BLaER1 (cell line): ENCODE measurements around the gene HS2ST1.
A peak's percentile ranks its signal among the peaks of the same experiment; 100 is the strongest.
"Not testable (repeated sequence)": the region's sequence is repeated elsewhere in the genome, so short reads cannot be mapped to it uniquely, and the experiment has no call there.

Experiments
- H3K27ac ChIP-seq: shearing (Covaris generic); formaldehyde crosslinking; 2 replicates; pipeline ENCODE4 v1.8.1; 2022
- H3K27me3 ChIP-seq: shearing (Covaris generic); formaldehyde crosslinking; 2 replicates; pipeline ENCODE4 v1.8.1; 2022
- H3K36me3 ChIP-seq: shearing (Covaris generic); formaldehyde crosslinking; 2 replicates; pipeline ENCODE4 v1.8.1; 2022
- H3K4me1 ChIP-seq: shearing (Covaris generic); formaldehyde crosslinking; 2 replicates; pipeline ENCODE4 v1.8.1; 2022
- H3K4me2 ChIP-seq: shearing (Covaris generic); formaldehyde crosslinking; 2 replicates; pipeline ENCODE4 v1.8.1; 2022
- H3K4me3 ChIP-seq: shearing (Covaris generic); formaldehyde crosslinking; 2 replicates; pipeline ENCODE4 v1.8.1; 2022
- H3K9ac ChIP-seq: shearing (Covaris generic); formaldehyde crosslinking; 2 replicates; pipeline ENCODE4 v1.8.1; 2022
- H3K9me3 ChIP-seq: shearing (Covaris generic); formaldehyde crosslinking; 2 replicates; pipeline ENCODE4 v1.8.1; 2022
- H4K20me1 ChIP-seq: shearing (Covaris generic); formaldehyde crosslinking; 2 replicates; pipeline ENCODE4 v1.8.1; 2022
- Cebpa-rat ChIP-seq: shearing (Covaris generic); IDR thresholded peaks from 2 replicates; pipeline ENCODE4 v1.8.1; 2022

The HS2ST1 gene

GRCh38 chr1:87000460-87000859 is 86.0 kb downstream of the HS2ST1 start:
- no peak overlapping the region for H3K9ac ChIP-seq
- H3K27ac ChIP-seq: no peak overlapping the region
- no peak overlapping the region for H3K4me3 ChIP-seq
- no peaks in the 10 kb centered on the region for H4K20me1 ChIP-seq
- peaks cover 5% of the 10 kb centered on the region; the same call in 1 of the 2 replicates for H3K36me3 ChIP-seq
- no peaks in the 10 kb centered on the region for H3K4me1 ChIP-seq
- TF ChIP-seq Cebpa-rat: no peak
- H3K4me2 ChIP-seq: no peak overlapping the region
- H3K9me3 ChIP-seq: peaks cover 7% of the 10 kb centered on the region; the same call in 1 of the 2 replicates
- H3K27me3 ChIP-seq: no peaks in the 10 kb centered on the region

DNA sequence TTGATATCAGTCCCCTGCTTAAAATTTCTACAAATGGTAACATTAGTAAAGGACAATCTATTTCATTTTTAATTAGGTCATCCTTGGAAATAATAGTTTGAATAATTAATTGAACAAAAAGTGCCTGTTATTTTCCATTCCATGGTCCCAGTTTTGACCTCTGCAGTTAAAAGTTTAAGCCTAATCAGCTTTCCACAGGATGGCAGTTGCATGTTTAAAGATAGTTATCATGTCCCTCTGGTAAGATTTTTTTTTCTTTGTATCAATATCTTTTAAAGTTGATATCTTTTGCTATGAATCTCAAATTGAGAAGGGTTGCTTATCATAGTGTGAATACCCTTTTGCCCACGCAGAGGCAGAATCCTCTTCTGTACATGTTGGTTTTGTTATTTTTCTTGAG is 90.4 kb downstream of the HS2ST1 start:
- H3K27me3 ChIP-seq: no peaks in the 10 kb centered on the region
- H3K36me3 ChIP-seq: peaks cover 9% of the 10 kb centered on the region; the same call in 1 of the 2 replicates
- no peaks in the 10 kb centered on the region for H3K4me1 ChIP-seq
- peaks cover 7% of the 10 kb centered on the region for H3K9me3 ChIP-seq
- TF ChIP-seq Cebpa-rat: no peak
- no peak overlapping the region for H3K4me2 ChIP-seq
- H3K4me3 ChIP-seq: no peak overlapping the region
- no peak overlapping the region for H3K27ac ChIP-seq
- no peaks in the 10 kb centered on the region for H4K20me1 ChIP-seq
- no peak overlapping the region for H3K9ac ChIP-seq

DNA sequence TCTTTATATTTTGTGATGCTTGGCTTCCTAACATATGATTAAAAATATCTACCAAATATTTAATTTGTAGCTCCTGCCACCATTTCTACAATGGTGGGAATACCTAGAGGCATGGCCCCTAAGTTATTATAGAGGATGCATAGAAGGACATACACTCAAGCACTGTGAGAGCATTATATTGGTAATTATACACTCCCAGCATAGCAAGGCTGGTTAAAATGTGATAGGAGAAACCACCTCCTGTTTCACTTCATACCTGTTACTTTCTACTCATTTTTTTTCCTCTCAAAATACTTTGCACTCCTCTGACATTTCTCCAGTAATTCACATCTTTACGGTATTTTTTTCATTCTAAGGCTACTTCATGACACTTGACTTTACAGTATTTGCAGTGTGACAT is 92.9 kb downstream of the HS2ST1 start:
- H4K20me1 ChIP-seq: no peaks in the 10 kb centered on the region

GRCh38 chr1:87013385-87013784 is 99.0 kb downstream of the HS2ST1 start:
- Histone ChIP-seq H3K9me3 (peaks cover 46% of the 10 kb centered on the region), H3K36me3 (peaks cover 22% of the 10 kb centered on the region), H3K4me3 (0 out of 2 replicates have a peak overlapping the region, but pooled peaks have one; percentile 4)
- not testable (repeated sequence) for H3K9ac ChIP-seq, H3K4me1 ChIP-seq, H3K4me2 ChIP-seq, H3K27ac ChIP-seq, H3K27me3 ChIP-seq, H4K20me1 ChIP-seq

More for the DNA sequence above, 92.9 kb downstream of the HS2ST1 start:
- Histone ChIP-seq H3K27me3 (no peaks in the 10 kb centered on the region), H3K4me2 (no peak overlapping the region), H3K4me1 (no peaks in the 10 kb centered on the region), H3K4me3 (no peak overlapping the region), H3K9ac (no peak overlapping the region), H3K27ac (no peak overlapping the region), H3K36me3 (peaks cover 8% of the 10 kb centered on the region; the same call in 1 of the 2 replicates), H3K9me3 (peaks cover 18% of the 10 kb centered on the region)
- TF ChIP-seq Cebpa-rat: no peak

DNA sequence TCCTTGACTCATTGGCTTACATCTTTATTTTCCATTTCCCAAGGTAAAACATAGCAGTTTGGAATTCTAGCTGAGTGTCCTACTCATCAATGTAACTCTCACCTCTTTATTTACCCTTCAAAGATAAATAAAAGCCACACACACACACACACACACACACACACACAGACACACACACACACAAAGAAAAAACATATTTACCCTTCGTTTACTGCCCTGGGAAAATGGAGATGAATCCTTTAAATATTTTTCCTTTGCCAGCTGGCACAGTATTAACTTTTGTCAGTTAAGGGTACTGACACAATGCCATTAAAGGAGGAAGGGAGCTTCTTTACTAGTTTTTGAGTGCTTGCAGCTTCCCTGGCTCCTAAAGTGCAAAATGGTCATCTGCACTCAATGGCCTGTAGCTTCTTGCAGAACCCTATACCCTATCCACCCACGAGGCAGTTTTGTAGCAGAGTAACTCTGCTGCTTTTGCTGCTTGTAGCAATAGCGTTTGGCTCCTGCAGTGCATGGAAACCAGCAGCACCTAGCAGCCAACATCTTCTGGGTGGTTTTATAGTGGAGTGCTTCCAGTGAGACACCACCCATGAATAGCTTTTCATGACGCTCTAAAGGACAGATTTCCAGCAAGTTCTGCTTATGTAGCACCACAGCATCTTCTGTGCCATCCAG is 103.7 kb downstream of the HS2ST1 start:
- peaks cover 10% of the 10 kb centered on the region for H3K36me3 ChIP-seq
- H4K20me1 ChIP-seq: 0 out of 2 replicates have a peak, but pooled peaks cover 4% of the 10 kb centered on the region
- H3K4me2 ChIP-seq: no peak overlapping the region
- H3K27me3 ChIP-seq: no peaks in the 10 kb centered on the region
- H3K27ac ChIP-seq: no peak overlapping the region
- no peaks in the 10 kb centered on the region for H3K4me1 ChIP-seq
- no peak overlapping the region for H3K9ac ChIP-seq
- H3K4me3 ChIP-seq: no peak overlapping the region
- TF ChIP-seq Cebpa-rat: no peak
- peaks cover 19% of the 10 kb centered on the region for H3K9me3 ChIP-seq

GRCh38 chr1:87023326-87023725 is 108.9 kb downstream of the HS2ST1 start:
- Histone ChIP-seq H3K9ac (no peak overlapping the region), H3K9me3 (no peaks in the 10 kb centered on the region), H3K27ac (no peak overlapping the region), H4K20me1 (0 out of 2 replicates have a peak, but pooled peaks cover 17% of the 10 kb centered on the region), H3K27me3 (no peaks in the 10 kb centered on the region), H3K4me3 (no peak overlapping the region), H3K4me1 (no peaks in the 10 kb centered on the region), H3K4me2 (no peak overlapping the region), H3K36me3 (no peaks in the 10 kb centered on the region)
- TF ChIP-seq Cebpa-rat: no peak

GRCh38 chr1:87024936-87025540 is 110.6 kb downstream of the HS2ST1 start:
- H3K36me3 ChIP-seq: no peaks in the 10 kb centered on the region
- no peak overlapping the region for H3K27ac ChIP-seq
- H3K27me3 ChIP-seq: no peaks in the 10 kb centered on the region
- H3K4me3 ChIP-seq: no peak overlapping the region
- H3K4me2 ChIP-seq: no peak overlapping the region
- H3K9ac ChIP-seq: no peak overlapping the region
- no peaks in the 10 kb centered on the region for H3K4me1 ChIP-seq
- H4K20me1 ChIP-seq: 0 out of 2 replicates have a peak, but pooled peaks cover 17% of the 10 kb centered on the region
- no peak for TF ChIP-seq Cebpa-rat
- no peaks in the 10 kb centered on the region for H3K9me3 ChIP-seq

DNA sequence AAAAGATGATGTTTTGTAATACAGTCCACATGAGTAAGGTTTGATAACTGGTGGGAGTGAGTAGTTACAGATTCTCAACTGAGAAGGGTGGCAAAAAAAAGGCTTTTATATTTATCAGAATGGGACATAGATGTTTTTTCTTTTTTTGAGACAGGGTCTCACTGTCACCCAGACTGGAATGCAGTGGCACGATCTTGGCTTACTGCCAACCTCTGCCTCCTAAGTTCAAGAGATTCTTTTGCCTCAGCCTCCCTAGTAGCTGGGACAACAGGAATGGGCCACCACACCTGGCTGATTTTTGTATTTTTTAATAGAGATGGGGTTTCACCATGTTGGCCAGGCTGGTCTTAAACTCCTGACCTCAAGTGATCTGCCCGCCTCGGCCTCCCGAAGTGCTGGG is 113.1 kb downstream of the HS2ST1 start:
- 0 out of 2 replicates have a peak, but pooled peaks cover 14% of the 10 kb centered on the region for H4K20me1 ChIP-seq

GRCh38 chr1:87028576-87028975 is 114.1 kb downstream of the HS2ST1 start:
- Histone ChIP-seq H3K4me3 (no peak overlapping the region), H3K27me3 (no peaks in the 10 kb centered on the region), H3K4me2 (no peak overlapping the region), H3K9ac (no peak overlapping the region), H4K20me1 (0 out of 2 replicates have a peak, but pooled peaks cover 13% of the 10 kb centered on the region), H3K9me3 (no peaks in the 10 kb centered on the region), H3K4me1 (no peaks in the 10 kb centered on the region), H3K36me3 (no peaks in the 10 kb centered on the region), H3K27ac (no peak overlapping the region)
- TF ChIP-seq Cebpa-rat: no peak

More for the DNA sequence above, 113.1 kb downstream of the HS2ST1 start:
- H3K36me3 ChIP-seq, H3K9me3 ChIP-seq, H3K4me2 ChIP-seq, H3K27ac ChIP-seq, H3K4me1 ChIP-seq, H3K9ac ChIP-seq, H3K27me3 ChIP-seq, H3K4me3 ChIP-seq: not testable (repeated sequence)

DNA sequence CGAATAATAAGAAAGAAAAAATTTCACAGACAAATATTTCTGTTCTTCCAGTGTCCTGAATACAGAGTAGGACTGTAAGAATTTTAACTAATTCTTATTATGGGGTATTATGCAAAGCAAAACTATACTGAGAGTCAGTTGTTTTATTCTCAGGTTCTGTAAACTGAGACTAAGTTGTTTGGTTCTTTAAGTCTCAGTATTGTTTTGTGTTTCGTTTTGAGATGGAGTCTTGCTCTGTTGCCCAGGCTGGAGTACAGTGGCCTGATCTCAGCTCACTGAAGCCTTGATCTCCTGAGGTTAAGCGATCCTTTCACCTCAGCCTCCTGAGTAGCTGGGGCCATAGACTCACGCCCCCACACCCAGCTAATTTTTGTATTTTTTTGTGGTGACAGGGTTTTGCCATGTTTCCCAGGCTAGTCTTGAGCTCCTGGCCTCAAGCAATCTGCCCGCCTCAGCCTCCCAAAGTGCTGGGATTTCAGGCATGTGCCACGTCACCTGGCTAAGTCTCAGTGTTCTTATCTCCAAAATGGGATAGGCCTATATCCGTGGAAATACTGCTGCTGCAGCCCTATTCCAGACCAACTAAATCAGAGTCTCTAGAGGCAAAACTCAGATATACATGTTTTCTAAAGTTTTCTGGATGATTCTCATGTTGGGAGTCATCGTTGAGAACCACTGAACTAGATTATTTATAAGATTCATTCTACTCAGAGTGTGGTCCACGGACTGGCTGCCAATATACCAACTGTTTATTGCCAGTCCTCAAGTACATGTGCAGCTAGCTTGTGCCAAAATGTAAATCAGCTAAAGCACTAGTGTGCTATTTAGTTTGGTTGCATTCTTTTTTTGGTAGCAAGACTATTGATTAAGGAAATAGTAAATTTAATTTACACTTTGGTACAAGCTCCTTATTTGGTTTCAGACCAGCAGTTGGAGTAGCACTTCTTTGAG is 116.6 kb downstream of the HS2ST1 start:
- Histone ChIP-seq H3K27me3 (no peaks in the 10 kb centered on the region), H3K4me3 (no peak overlapping the region), H3K9ac (no peak overlapping the region), H3K36me3 (no peaks in the 10 kb centered on the region), H3K4me2 (no peak overlapping the region), H3K9me3 (no peaks in the 10 kb centered on the region), H4K20me1 (no peaks in the 10 kb centered on the region), H3K27ac (no peak overlapping the region), H3K4me1 (no peaks in the 10 kb centered on the region)
- TF ChIP-seq Cebpa-rat: no peak
